Posterior vena cava (tissue), 2 donors: ENCODE measurements around the gene DUSP15. TPM values are rescaled to one million over a fixed set of nuclear protein-coding genes. Genes with fewer than 3 reads are reported as not detected.

Experiments
- DNase-seq: peaks from one replicate; pipeline ENCODE4 v3.0.0-alpha.2; 2020; ENCODE audit warnings: low spot score
- intact Hi-C, 2 donors: fragments of 100-400 bp; cut with DNase I; formaldehyde crosslinking; loops; one replicate each; pipeline versions ENCODE4 v1.14.1 to v1.14.2; 2022 to 2023
- total RNA-seq, 2 donors: library from RNA; stranded (reverse); fragmentation: NEBNext Ultra II Directional; extraction: Animal tissue kit (Norgen Biotek cat#: 25700); gene quantifications; one replicate each; pipeline ENCODE4 v1.2.1, GENCODE V29; 2021
- donor health status: DM: yes; HTN: yes; CAD: no.
- donor health status: DM: yes; HTN: yes; CAD: no.

The DUSP15 gene
- total RNA-seq, 2 donors from 2014 or later = 0.90 to 1.0 TPM

DNA sequence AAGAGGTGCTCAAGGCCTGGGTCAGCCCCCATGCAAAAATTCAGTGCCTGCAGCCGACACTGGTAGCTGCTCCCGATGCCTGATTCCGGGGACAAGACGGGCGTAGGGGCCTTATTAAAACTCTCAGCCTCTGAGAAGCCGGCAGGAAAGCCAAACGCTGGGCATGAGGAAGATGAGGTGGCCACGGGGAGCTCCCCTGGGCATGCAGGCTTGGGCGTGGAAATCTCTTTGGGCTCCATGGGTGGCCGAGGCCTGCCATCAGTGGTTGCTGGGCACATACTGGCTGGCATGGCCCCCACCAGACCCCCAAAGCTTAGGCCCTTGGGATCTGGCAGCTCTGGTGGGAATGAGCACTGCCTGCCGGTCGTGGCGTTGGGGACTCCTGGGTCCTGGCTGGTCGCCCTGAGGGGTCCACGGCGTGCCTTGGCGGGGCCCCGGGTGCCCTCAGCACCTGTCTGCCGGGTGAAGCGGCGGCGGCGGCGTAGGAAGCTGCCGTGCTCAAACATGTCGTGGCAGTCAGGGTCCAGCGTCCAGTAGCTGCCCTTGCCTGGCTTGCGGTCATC, 25.5 kb downstream of the DUSP15 start:
- no peak for DNase-seq
- intact Hi-C loops = loop anchor here in 1 of 2 donors (10.0 kb wide), 1 partner anchor 110 kb away; the partner anchor contains the start of gene PDRG1

DNA sequence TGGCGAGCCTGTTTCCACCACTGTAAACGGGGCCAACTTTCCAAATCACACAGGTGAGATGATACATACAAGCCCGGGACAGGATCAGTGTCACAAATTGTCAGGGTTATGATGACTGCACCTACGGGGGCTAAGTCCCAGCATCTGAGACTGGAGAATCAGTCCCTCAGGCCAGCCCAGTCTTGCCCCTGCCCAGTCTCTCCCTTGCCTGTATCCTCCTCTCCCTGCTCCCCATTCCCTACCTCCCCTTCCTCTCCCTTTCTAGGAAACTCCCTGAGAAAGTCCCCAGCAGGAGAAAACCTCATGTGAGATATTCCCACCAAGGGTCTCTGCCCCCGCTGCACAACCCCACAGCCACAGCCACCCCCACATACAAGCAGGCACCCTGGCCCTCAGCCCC, 26.4 kb downstream of the DUSP15 start:
- intact Hi-C loops = loop anchor here in 1 of 2 donors (10.0 kb wide), 1 partner anchor 111 kb away; the partner anchor contains the start of gene PDRG1
- no peak for DNase-seq

DNA sequence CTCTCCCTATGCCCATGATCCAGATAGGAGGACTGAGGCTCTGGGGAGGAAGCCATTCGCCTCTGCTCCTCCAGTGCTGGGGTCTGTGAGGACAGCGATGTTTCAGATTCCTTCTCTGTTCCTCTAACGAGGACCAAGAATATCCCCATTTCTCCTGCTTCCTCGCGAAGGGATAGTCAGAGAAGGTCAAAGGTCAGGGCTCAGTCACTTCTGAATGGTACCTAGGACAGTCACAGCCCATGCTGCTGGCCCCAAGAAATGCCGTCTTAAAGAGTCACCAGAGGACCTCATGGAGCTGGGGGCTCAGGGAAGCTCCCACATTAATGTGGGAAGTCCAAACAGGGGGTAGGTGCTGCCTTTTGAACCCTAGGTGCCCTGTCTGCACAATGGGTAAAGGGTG, 27.0 kb downstream of the DUSP15 start:
- DNase-seq = no peak
- intact Hi-C loops = loop anchor here in 1 of 2 donors (10.0 kb wide), 1 partner anchor 112 kb away; the partner anchor contains the start of gene PDRG1

DNA sequence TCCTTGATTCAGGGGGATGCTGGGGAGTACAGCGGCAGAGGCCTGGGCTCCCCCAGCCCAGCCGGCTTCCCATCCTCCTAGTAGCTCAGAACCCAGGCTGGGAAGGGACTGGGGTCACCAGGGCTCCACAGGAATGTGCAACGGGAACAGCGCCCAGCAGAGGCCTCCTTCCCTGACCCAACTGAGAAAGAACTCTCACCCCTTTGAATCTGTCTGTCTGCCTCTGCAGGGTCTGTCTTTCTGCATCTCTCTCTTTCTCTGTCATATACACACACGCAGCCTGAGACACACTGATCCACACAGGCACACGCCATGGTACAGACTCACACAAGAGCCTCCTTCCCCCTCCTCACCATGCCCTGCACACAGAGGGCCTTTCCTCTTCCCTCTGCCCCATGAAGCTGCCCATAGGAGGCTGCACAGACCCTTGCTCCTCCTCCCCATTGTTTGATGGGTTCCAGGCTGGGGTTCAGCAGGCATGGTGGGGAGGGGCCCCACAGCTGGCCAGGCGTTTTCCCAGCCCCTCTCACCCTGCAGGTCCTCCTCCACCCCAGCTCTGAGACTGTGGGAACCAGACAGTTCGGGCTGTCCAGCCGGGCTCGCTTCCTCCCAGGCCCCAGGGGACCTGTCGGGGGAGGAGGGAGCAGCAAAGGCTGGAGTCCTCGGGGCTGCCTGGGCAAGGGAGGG, 27.7 kb downstream of the DUSP15 start:
- peak; percentile 88 for DNase-seq
- intact Hi-C loops = loop anchor here in 1 of 2 donors (10.0 kb wide), 1 partner anchor 112 kb away; the partner anchor contains the start of gene PDRG1

DNA sequence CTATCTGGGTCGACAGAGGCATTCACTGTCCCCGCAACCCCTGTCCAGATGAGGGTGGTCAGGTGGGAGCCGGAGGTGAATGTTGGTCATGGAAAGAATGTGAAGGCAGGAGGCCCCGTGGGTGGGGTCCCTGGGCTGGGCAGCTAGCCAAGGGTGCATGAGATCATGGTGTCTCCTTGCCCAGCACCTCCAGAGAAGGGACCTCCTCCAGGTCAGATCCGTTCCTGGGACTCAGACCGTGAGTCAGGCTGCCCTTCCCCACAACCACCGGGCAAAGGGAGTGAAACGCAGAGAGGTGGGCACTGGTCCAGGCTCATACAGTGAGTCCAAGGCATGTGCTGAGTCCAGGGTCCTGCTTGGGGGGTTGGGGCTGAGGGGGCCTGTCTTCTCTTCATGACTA, 28.4 kb downstream of the DUSP15 start:
- intact Hi-C loops = loop anchor here in 1 of 2 donors (10.0 kb wide), 1 partner anchor 113 kb away; the partner anchor contains the start of gene PDRG1
- DNase-seq = peak; percentile 82

DNA sequence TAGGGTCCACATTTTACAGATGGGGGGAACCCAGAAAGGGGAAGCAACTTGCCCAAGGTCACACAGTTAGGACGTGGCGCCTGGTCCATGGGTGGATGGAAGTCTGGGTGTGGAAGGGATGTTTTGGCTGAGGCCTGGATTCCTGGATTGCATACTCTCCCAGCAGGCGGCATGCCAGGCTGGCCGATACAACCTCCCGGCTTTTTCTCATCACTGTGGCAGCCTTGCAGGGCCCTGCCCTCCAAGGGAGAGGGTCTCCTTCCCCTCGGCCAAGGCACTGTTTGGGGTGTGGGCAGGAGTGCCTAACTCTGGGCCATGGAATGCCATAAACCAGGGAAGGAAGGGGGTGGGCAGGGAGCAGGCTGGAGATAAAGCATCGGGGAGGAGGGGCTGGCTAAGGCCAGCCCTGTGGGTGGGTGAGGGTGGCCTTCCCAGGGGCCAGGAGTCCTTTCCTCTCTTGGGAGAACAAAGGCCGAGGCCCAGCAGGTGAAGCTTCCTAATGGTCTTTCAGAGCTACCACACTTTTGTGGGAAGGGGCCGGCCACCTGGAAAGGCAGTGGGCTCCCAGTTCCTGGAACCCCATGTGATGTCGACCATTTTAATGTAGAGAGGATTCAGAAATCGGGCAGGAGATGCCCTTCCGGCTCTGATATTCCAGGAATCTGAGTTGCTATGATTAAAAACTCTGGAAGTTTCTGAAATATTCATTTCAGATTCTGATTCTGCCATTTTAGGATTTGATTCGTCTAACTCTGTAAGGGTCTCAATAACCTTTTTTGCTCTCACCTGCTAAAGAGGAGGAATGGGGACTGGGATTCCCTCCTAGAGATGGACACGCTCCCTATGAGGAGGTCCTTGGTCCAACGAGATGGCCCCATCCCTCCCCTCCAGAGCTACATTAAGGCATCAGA, 29.2 kb downstream of the DUSP15 start:
- intact Hi-C loops = loop anchor here in 1 of 2 donors (10.0 kb wide), 1 partner anchor 114 kb away; the partner anchor contains the start of gene PDRG1
- no peak for DNase-seq

DNA sequence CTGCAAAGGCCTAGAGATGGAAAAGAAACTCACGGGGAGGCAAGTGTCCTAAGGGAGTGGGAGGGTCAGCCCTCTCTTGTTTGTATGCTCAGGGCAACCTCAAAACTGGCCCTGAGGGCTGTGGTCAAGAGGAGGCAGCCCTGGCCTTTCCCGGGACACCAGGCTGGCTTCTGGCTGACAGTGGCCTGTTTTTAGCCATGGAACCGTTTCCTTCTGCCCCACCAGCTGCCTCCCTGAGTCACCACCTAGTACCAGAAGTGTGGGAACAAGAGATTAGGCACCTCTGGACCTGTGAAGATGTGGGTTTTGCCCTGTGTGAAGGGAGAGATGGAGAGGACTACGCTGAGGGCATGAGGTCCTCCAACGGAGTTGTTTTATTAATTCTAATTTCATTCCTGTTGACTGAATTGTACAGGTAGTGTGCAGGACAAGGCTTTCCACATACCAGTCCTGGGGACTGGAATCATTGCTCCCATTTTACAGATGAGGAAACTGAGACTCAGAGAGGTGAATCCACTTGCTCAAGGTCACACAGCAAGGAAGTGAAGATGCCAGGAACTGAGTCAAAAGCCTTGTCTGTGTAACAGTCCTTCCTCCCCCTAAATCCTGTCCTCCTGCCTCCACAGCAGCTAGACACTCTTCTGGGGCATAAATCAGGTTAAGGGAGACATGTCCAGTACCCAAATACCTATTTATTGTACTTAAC, 30.4 kb downstream of the DUSP15 start:
- DNase-seq = no peak
- intact Hi-C loops = loop anchor here (5.0 to 10.0 kb wide), 2 partner anchors 112 to 115 kb away; partner anchors contain the start of gene PDRG1 (in 2 of the 2)

DNA sequence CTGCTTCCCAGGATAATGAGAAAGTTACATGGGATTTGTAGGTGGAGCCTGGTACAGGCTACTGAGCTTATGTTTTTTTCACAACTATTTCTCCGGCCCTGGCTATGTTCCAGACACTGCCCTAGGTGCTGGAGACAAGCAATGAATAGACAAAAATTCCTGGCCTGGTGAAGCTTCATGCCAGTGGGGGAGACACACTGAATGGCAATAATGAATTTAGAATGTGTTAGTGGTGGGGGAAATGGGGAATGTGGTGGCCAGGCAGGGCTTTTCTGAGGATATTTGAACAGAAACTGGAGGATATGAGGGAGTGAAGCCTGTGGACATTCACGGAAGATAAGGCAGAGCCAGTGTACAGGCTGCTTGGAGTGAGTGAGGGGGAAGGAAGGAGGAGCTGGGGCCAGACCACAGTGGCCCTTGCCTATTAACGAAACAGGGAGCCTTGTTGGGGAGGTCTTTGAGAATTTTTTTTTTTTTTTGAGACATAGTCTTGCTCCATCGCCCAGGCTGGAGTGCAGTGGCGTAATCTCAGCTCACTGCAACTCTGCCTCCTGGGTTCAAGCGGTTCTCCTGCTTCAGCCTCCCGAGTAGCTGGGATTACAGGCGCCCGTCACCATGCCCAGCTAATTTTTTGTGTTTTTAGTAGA, 31.6 kb downstream of the DUSP15 start:
- intact Hi-C loops = loop anchor here in 1 of 2 donors (5.0 kb wide), 1 partner anchor 114 kb away; the partner anchor contains the start of gene PDRG1
- DNase-seq = no peak

DNA sequence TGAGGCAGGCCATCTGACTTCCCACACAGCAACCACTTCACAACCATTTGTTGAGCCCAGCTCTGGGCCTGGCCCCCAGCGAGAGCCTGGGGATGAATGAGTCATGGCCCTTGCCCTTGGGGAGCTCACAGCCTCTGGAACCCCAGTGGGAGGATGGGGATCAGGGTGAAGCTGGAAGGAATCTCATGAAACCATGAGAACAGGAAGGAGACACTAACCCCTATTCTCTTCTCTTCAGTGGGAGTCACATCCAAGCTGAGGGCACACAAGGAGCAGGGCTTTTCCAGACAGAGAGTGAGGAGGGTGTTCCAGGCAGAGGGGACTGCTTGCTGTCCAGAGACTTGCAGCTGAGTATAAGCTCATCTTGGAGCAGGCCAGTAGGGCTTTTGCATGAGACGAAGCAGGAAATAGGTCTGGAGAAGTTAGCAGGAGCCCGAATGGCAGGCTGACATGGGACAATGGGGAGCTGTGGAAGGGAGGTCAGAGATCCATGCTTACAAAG, 32.4 kb downstream of the DUSP15 start:
- intact Hi-C loops = loop anchor here in 1 of 2 donors (5.0 kb wide), 1 partner anchor 114 kb away; the partner anchor contains the start of gene PDRG1
- no peak for DNase-seq

DNA sequence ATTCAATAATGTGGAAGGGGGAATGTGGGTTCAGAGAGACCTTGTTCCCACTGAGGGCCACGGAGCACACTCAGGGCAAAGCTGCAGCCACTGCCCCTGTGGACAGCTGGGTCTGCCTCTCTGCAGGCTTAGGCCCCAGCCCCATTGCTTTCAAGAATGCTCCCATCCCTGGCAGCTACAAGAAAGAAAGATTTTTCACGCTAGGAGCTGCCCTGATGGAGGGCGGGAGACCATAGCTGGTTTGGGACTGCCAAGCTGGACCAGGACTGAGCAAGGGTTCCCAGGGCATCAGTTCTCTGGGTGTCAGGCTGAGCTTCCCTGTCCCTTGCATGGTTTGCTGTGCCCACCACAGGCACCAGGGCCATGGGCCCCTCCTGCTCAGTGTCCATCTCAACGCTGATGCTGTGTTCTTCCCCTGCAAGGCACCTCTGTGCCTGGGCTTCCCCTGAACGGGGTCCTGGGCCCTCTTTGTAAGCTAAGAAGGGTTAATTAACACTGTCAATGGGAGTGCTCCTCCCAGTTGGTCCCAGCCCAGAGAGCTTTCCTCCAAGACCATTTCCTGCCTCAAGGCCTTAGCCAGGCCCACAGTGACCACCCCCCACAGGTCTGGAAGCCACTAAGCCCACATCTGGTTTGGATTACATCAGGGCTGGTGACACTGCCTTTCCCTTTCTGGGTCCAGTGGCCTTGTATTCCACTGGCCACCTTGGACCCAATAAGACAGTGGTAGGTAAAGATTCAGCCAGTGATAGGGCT, 33.3 kb downstream of the DUSP15 start:
- intact Hi-C loops = loop anchor here in 1 of 2 donors (5.0 kb wide), 1 partner anchor 115 kb away; the partner anchor contains the start of gene PDRG1
- no peak for DNase-seq

DNA sequence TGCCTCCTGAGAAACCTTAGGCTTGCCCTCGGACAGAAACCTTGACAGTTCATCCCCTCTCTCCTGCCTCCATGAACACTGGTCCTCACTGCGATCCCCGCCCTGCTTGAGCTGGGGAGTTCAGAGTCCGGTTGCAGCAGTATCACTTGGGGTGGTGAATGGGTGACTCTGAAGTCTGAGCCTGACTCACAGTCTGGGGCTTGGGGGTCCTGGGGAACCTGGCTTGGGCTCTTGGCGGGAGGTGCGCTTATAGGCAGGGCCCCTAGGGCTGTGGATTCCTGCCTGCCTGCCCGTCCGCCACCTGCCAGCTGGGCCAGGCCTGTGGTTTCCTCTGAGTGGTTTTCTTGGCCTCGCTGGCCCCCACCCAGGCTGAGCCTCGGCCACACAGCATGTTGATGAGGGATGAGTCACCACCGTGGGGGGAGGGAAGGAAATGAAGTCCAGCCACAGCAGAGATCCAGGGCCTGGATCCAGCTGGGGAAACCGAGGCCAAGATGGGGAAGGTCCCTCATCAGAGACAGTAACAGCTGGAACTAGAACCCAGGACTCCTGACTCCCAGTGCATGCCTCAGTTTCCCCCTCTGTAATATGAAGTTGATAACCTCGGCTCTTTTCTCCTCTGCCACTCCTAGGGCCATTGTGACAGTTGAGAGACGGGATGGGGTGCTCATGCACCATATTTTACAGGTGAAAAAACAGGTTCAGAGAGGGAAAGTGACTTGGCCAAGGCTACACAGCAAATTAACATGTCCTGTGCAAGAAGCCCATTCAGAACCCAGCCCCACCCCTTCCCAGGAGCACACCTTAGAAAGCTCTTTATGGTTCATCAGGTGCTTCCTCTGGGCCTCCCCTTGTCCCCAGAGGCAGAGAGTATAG, 34.1 kb downstream of the DUSP15 start:
- peak; percentile 94 for DNase-seq
- intact Hi-C loops = loop anchor here in 1 of 2 donors (5.0 kb wide), 1 partner anchor 116 kb away; the partner anchor contains the start of gene PDRG1

DNA sequence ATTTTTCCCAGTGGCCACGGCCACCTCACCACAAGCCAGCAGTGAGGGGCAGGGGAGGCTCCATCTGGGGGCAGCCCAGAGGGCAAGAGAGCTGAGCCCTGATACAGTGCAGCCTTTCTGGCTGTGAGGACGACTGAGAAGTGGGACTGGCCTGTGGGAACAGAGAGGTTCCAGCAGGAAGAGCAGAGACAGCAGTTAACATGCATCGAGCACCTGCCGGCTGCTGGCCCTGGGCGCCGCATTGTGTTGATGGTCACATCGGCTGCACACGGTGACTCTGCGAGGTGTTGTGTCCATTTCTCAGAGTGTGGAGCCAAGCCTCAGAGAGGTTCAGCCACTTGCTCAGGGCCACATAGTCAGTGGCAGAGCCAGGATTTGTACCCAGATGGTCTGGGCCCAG, 34.8 kb downstream of the DUSP15 start:
- intact Hi-C loops = loop anchor here in 1 of 2 donors (5.0 kb wide), 1 partner anchor 117 kb away; the partner anchor contains the start of gene PDRG1
- no peak for DNase-seq

DNA sequence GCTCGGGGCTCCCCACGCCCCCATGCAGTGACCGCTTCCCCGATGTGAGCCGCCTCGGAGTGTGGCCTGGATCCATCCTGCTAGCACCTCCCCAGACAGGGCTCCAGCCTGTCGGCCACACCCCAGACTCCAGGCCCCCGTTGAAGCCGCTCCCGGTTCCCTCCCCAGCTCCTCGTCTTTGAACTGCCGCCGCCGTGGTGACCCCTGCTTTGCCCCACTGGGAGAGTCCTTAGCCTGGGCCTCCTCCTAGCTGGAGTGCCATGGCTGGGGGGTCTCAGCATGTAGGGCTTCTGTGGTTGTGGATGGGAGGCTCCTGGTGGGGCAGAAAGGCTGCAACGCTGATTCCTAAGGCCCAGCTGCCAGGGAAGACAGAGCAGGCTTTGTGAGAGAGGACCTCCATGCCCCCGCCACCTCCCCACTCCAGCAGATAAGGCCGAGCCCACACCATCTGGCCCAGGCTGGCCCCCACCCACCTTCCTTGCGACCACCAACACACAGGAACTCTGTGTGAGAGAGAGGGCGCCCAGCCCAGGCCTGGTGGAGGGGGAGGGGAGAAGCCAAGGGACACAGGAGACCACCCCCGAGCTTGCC, 36.3 kb downstream of the DUSP15 start:
- no peak for DNase-seq
- intact Hi-C loops = no loop called here

DNA sequence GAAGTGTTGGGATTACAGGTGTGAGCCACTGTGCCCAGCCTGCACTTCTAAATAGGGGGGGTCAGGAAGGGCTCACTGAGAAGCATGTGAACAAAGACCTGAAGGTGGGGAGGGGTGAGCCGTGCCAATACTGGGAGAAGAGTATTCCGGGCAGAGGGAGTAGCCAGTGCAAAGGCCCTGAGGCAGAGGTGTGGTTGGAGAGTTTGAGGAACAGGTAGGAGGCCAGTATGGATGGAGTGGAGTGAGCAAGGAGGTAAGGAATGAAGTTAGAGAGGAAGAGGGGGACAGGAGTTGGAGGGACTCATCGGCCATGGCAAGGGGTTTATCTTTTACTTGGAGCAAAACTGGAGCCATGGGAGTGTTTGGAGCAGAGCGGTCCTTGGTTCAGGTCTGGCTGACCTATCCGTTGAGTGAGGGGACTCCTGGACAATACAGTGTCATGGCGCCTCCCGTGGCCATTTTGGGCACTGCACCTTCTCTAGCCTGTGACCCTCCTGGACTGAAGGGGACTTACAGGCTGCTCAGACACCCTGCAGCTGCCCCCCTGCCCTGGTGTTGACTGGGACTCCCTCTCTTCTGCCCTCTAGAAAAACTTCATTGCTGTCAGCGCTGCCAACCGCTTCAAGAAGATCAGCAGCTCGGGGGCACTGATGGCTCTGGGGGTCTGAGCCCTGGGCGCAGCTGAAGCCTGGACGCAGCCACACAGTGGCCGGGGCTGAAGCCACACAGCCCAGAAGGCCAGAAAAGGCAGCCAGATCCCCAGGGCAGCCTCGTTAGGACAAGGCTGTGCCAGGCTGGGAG, 37.0 kb downstream of the DUSP15 start:
- no peak for DNase-seq
- intact Hi-C loops = no loop called here

DNA sequence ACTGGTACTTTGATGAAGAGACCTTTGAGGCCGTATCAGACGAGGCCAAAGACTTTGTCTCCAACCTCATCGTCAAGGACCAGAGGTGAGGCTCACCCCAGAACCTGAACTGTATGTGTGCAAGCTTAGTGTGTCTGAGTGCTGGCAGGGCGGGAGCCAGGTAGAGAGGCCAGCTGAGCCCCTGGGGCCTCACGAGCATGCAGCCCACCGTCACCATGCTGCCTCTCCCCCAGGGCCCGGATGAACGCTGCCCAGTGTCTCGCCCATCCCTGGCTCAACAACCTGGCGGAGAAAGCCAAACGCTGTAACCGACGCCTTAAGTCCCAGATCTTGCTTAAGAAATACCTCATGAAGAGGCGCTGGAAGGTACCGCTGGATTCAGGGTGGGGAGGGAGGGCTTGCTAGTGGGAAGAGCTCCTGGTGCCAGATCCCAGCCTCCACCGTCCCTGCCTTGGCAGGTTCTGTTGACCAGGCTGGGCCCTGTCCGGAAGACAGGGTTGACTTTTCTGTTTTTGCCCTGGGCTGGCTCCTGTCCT, 38.5 kb downstream of the DUSP15 start:
- intact Hi-C loops = no loop called here
- no peak for DNase-seq
